HEK293T (cell line): ENCODE results near the gene EMC1.

Source experiments
- CTCF ChIA-PET: fragments of 350-600 bp; formaldehyde crosslinking; extraction: SDS; loops from one replicate; lab custom pipeline; 2021; ENCODE audit warnings: antibody characterized with exemption, inconsistent platforms; lab: Yijun Ruan, JAX
- POLR2A ChIA-PET: fragments of 350-600 bp; formaldehyde crosslinking; extraction: SDS; loops from one replicate; lab custom pipeline; 2020; ENCODE audit warnings: antibody characterized with exemption, inconsistent platforms; lab: Yijun Ruan, JAX
- DNase-seq: peaks from one replicate; pipeline ENCODE4 v3.0.0; 2012; ENCODE audit warnings: mixed read lengths; ENCODE audit errors: extremely low spot score
- ARNT ChIP-seq: fragments of 450-650 bp; IDR thresholded peaks from 2 replicates; pipeline ENCODE4 v1.6.1; 2017; ENCODE audit warnings: mild to moderate bottlenecking
- BHLHE40 ChIP-seq: fragments of 450-650 bp; IDR thresholded peaks from 2 replicates; pipeline ENCODE4 v1.6.1; 2016; ENCODE audit warnings: mild to moderate bottlenecking, moderate library complexity, borderline replicate concordance
- CTBP1 ChIP-seq: fragments of 450-650 bp; IDR thresholded peaks from 2 replicates; pipeline ENCODE4 v1.6.1; 2016; ENCODE audit warnings: borderline replicate concordance
- ELF4 ChIP-seq: fragments of 450-650 bp; IDR thresholded peaks from 2 replicates; pipeline ENCODE4 v1.6.1; 2017; ENCODE audit warnings: antibody characterized with exemption
- FOXA1 ChIP-seq: fragments of 450-650 bp; IDR thresholded peaks from 2 replicates; pipeline ENCODE4 v1.6.1; 2016; ENCODE audit warnings: mild to moderate bottlenecking
- FOXK2 ChIP-seq: fragments of 450-650 bp; IDR thresholded peaks from 2 replicates; pipeline ENCODE4 v1.6.1; 2016; ENCODE audit warnings: mild to moderate bottlenecking
- FOXM1 ChIP-seq: fragments of 450-650 bp; IDR thresholded peaks from 2 replicates; pipeline ENCODE4 v1.6.1; 2017; ENCODE audit warnings: mild to moderate bottlenecking, borderline replicate concordance
- HDGF ChIP-seq: fragments of 450-650 bp; IDR thresholded peaks from 2 replicates; pipeline ENCODE4 v1.6.1; 2017; ENCODE audit warnings: antibody characterized with exemption, borderline replicate concordance
- L3MBTL2 ChIP-seq: fragments of 450-650 bp; conservative IDR thresholded peaks from 2 replicates; pipeline ENCODE4 v1.6.1; 2016; ENCODE audit warnings: mild to moderate bottlenecking
- LEF1 ChIP-seq: fragments of 450-650 bp; IDR thresholded peaks from 2 replicates; pipeline ENCODE4 v1.6.1; 2017; ENCODE audit warnings: mild to moderate bottlenecking, borderline replicate concordance
- NFRKB ChIP-seq: fragments of 450-650 bp; IDR thresholded peaks from 2 replicates; pipeline ENCODE4 v1.6.1; 2016; ENCODE audit warnings: mild to moderate bottlenecking, moderate library complexity
- PKNOX1 ChIP-seq: fragments of 450-650 bp; IDR thresholded peaks from 2 replicates; pipeline ENCODE4 v1.6.1; 2016
- SP1 ChIP-seq: fragments of 450-650 bp; IDR thresholded peaks from 2 replicates; pipeline ENCODE4 v1.6.1; 2017
- SUZ12 ChIP-seq: fragments of 450-650 bp; IDR thresholded peaks from 2 replicates; pipeline ENCODE4 v1.6.1; 2016; ENCODE audit warnings: mild to moderate bottlenecking
- TARDBP ChIP-seq: fragments of 450-650 bp; IDR thresholded peaks from 2 replicates; pipeline ENCODE4 v1.6.1; 2016
- ZNF384 ChIP-seq: fragments of 450-650 bp; IDR thresholded peaks from 2 replicates; pipeline ENCODE4 v1.6.1; 2016

Gene EMC1

GRCh38 chr1:19179597-19180264, 71.6 kb downstream of the EMC1 start:
- TF ChIP-seq TARDBP = no peak
- no peak for TF ChIP-seq SUZ12
- ChIA-PET POLR2A (no interaction called here), CTCF (interaction anchor here (0.7 kb wide), 1 partner anchor 44 kb away, joined by 3 read pairs; no protein-coding TSS in a partner anchor)
- DNase-seq = peak; percentile 27

- TF ChIP-seq L3MBTL2 (no peak), HDGF (no peak), TARDBP (no peak), LEF1 (no peak), SUZ12 (no peak), FOXA1 (no peak), PKNOX1 (no peak), FOXM1 (no peak), ZNF384 (no peak), CTBP1 (no peak), SP1 (no peak), NFRKB (no peak), FOXK2 (no peak), ARNT (no peak), BHLHE40 (no peak), ELF4 (no peak)
- POLR2A ChIA-PET = no interaction called here
- CTCF ChIA-PET = no interaction called here
- no peak for DNase-seq
Observed at GRCh38 chr1:19178734-19179398, 72.5 kb downstream of the EMC1 start.

GRCh38 chr1:19177811-19178210, 73.5 kb downstream of the EMC1 start:
- no peak for TF ChIP-seq SUZ12
- TF ChIP-seq BHLHE40 = no peak
- no peak for TF ChIP-seq FOXM1
- POLR2A ChIA-PET = no interaction called here
- no peak for DNase-seq
- CTCF ChIA-PET = no interaction called here

GRCh38 chr1:19169642-19170041, 81.7 kb downstream of the EMC1 start:
- ChIA-PET CTCF (no interaction called here), POLR2A (no interaction called here)
- no peak for DNase-seq
- TF ChIP-seq PKNOX1 (no peak), TARDBP (no peak)

GRCh38 chr1:19167140-19167539, 84.2 kb downstream of the EMC1 start:
- TF ChIP-seq SP1 (no peak), ZNF384 (no peak), BHLHE40 (no peak), HDGF (no peak), TARDBP (no peak), ELF4 (no peak), SUZ12 (no peak), LEF1 (no peak), L3MBTL2 (no peak)
- ChIA-PET POLR2A (no interaction called here), CTCF (no interaction called here)
- DNase-seq = no peak

GRCh38 chr1:19166066-19166465, 85.3 kb downstream of the EMC1 start:
- TF ChIP-seq SP1 = no peak
- no peak for TF ChIP-seq FOXM1
- no peak for TF ChIP-seq HDGF
- no peak for TF ChIP-seq ARNT
- TF ChIP-seq BHLHE40 = no peak
- TF ChIP-seq CTBP1 = no peak
- no peak for TF ChIP-seq LEF1
- no peak for TF ChIP-seq SUZ12
- TF ChIP-seq FOXK2 = no peak
- TF ChIP-seq FOXA1 = no peak
- TF ChIP-seq PKNOX1 = no peak
- no peak for TF ChIP-seq ELF4
- no peak for TF ChIP-seq TARDBP
- no peak for TF ChIP-seq L3MBTL2
- no peak for TF ChIP-seq ZNF384
- no peak for TF ChIP-seq NFRKB
- no peak for DNase-seq
- CTCF ChIA-PET = no interaction called here
- POLR2A ChIA-PET = no interaction called here
